HepG2 (cell line): ENCODE measurements around the gene ZKSCAN4. TPM values are rescaled to one million over a fixed set of nuclear protein-coding genes. Genes with fewer than 3 reads are reported as not detected.

ENCODE experiments used
- HDAC6 ChIP-seq: fragments of 200-600 bp; sonication (generic); IDR thresholded peaks from 2 replicates; pipeline ENCODE4 v1.7.0; 2017; ENCODE audit warnings: mild to moderate bottlenecking, antibody characterized with exemption, low read length, low read depth
- KAT2B ChIP-seq: fragments of 150-350 bp; IDR thresholded peaks from 2 replicates; pipeline ENCODE4 v1.6.1; 2014; ENCODE audit warnings: low read depth, low read length, borderline replicate concordance
- RFX3 ChIP-seq: IDR thresholded peaks from 2 replicates; pipeline ENCODE4 v1.6.1; 2016; ENCODE audit warnings: missing biosample characterization, missing genetic modification reagents
- SPEN ChIP-seq: sonication (generic); formaldehyde crosslinking; IDR thresholded peaks from 2 replicates; pipeline ENCODE4 v1.5.1; 2020; ENCODE audit warnings: low read depth, mild to moderate bottlenecking, missing genetic modification reagents
- TEAD2 ChIP-seq: sonication (generic); formaldehyde crosslinking; IDR thresholded peaks from 2 replicates; pipeline ENCODE4 v1.9.0; 2021; ENCODE audit warnings: missing genetic modification reagents
- TMF1 ChIP-seq: sonication (generic); formaldehyde crosslinking; IDR thresholded peaks from 2 replicates; pipeline ENCODE4 v1.8.1; 2022; ENCODE audit warnings: low read depth, missing genetic modification reagents
- ZNF543 ChIP-seq: sonication (generic); formaldehyde crosslinking; IDR thresholded peaks from 2 replicates; pipeline ENCODE4 v1.4.0; 2020; ENCODE audit warnings: mild to moderate bottlenecking, missing genetic modification reagents
- ZNF891 ChIP-seq: sonication (generic); formaldehyde crosslinking; IDR thresholded peaks from 2 replicates; pipeline ENCODE4 v1.5.0; 2020; ENCODE audit warnings: mild to moderate bottlenecking, missing genetic modification reagents
- polyA plus RNA-seq, 8 experiments: library from polyadenylated mRNA; depleted of rRNA in 3 of 8; stranded (reverse) in 7 of 8; unstranded in 1 of 8; fragments of >200 nt; fragmentation: Illumina TruSeq in 4 of 8; extraction: Trizol in 4 of 8; gene quantifications; 2 replicates each; pipeline versions ENCODE4 v1.2.1 to v1.2.3, GENCODE V29; 2011 to 2016; ENCODE audit warnings: low read depth in 4 of 8, missing spikeins in 1 of 8, mixed read lengths in 1 of 8; ENCODE audit not compliant: insufficient read depth in 1 of 8
- total RNA-seq, 5 experiments: library from RNA; depleted of rRNA; stranded (reverse); fragments of >200 nt; fragmentation: Illumina TruSeq; extraction: Trizol; gene quantifications; 2 replicates each; pipeline ENCODE4 v1.2.3, GENCODE V29; 2016; ENCODE audit warnings: low read depth in 1 of 5
- TF ChIP-seq, protein P1 (sequence below): sonication (generic); formaldehyde crosslinking; IDR thresholded peaks from 2 replicates; pipeline ENCODE4 v1.9.0; 2021; ENCODE audit warnings: missing genetic modification reagents, borderline replicate concordance
- TF ChIP-seq, protein P2 (sequence below): sonication (generic); formaldehyde crosslinking; IDR thresholded peaks from 2 replicates; pipeline ENCODE4 v1.4.0; 2020; ENCODE audit warnings: missing genetic modification reagents
- TF ChIP-seq, protein P3 (sequence below): sonication (generic); formaldehyde crosslinking; IDR thresholded peaks from 2 replicates; pipeline ENCODE4 v1.8.0; 2022; ENCODE audit warnings: missing genetic modification reagents, mild to moderate bottlenecking, borderline replicate concordance
- TF ChIP-seq, protein P4 (sequence below): sonication (generic); formaldehyde crosslinking; IDR thresholded peaks from 2 replicates; pipeline ENCODE4 v1.4.0; 2020; ENCODE audit warnings: mild to moderate bottlenecking, missing genetic modification reagents
- TF ChIP-seq, protein P5 (sequence below): sonication (generic); formaldehyde crosslinking; IDR thresholded peaks from 2 replicates; pipeline ENCODE4 v1.5.1; 2020; ENCODE audit warnings: missing genetic modification reagents, mild to moderate bottlenecking, borderline replicate concordance

Gene ZKSCAN4
- total and polyA plus RNA-seq, 2 of the 13 experiments (the other 11 are each of a cell fraction or from before 2014, with no cell fraction given), result 2.9 to 7.8 TPM

DNA sequence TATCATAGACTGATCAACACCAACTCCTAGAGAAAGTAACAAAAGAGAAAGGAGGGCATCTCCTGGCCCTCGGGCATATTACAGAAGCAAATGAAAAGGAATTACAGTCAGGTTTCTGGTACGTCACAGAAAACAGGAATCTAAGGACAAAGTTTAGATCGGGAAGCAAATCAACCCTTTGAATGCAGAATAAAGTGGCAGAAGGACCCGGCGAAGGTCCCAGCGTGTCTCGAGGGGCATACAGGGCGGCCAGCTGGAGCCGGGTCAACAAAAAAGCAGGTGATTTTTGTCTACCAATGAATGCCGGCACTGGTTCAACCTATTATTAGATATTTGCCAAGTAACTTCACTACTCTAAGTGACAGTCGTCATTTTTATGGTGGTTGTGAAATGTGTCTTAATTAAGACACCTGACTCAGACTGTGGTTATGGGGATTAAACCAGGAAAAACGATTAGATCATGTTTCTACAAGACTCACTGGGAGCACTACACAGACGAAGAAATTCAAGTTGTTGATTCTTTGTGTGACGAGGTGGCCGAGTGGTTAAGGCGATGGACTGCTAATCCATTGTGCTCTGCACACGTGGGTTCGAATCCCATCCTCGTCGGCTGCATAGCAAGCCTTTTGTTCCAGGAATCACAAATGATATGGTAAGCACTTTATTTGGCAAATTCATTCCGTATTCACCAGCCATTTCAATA lies 39.4 kb downstream of the ZKSCAN4 start (continued):
- no peak for TF ChIP-seq KAT2B
- no peak for TF ChIP-seq ZNF543
- no peak for TF ChIP-seq TMF1
- peak; percentile 71 for TF ChIP-seq SPEN (CRISPR knock-in tag)
- TF ChIP-seq HDAC6, result no peak
- no peak for TF ChIP-seq TEAD2 (CRISPR knock-in tag)
- TF ChIP-seq, protein P1, sequence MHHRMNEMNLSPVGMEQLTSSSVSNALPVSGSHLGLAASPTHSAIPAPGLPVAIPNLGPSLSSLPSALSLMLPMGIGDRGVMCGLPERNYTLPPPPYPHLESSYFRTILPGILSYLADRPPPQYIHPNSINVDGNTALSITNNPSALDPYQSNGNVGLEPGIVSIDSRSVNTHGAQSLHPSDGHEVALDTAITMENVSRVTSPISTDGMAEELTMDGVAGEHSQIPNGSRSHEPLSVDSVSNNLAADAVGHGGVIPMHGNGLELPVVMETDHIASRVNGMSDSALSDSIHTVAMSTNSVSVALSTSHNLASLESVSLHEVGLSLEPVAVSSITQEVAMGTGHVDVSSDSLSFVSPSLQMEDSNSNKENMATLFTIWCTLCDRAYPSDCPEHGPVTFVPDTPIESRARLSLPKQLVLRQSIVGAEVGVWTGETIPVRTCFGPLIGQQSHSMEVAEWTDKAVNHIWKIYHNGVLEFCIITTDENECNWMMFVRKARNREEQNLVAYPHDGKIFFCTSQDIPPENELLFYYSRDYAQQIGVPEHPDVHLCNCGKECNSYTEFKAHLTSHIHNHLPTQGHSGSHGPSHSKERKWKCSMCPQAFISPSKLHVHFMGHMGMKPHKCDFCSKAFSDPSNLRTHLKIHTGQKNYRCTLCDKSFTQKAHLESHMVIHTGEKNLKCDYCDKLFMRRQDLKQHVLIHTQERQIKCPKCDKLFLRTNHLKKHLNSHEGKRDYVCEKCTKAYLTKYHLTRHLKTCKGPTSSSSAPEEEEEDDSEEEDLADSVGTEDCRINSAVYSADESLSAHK, result no peak
- no peak for TF ChIP-seq ZNF891
- TF ChIP-seq, protein P2, sequence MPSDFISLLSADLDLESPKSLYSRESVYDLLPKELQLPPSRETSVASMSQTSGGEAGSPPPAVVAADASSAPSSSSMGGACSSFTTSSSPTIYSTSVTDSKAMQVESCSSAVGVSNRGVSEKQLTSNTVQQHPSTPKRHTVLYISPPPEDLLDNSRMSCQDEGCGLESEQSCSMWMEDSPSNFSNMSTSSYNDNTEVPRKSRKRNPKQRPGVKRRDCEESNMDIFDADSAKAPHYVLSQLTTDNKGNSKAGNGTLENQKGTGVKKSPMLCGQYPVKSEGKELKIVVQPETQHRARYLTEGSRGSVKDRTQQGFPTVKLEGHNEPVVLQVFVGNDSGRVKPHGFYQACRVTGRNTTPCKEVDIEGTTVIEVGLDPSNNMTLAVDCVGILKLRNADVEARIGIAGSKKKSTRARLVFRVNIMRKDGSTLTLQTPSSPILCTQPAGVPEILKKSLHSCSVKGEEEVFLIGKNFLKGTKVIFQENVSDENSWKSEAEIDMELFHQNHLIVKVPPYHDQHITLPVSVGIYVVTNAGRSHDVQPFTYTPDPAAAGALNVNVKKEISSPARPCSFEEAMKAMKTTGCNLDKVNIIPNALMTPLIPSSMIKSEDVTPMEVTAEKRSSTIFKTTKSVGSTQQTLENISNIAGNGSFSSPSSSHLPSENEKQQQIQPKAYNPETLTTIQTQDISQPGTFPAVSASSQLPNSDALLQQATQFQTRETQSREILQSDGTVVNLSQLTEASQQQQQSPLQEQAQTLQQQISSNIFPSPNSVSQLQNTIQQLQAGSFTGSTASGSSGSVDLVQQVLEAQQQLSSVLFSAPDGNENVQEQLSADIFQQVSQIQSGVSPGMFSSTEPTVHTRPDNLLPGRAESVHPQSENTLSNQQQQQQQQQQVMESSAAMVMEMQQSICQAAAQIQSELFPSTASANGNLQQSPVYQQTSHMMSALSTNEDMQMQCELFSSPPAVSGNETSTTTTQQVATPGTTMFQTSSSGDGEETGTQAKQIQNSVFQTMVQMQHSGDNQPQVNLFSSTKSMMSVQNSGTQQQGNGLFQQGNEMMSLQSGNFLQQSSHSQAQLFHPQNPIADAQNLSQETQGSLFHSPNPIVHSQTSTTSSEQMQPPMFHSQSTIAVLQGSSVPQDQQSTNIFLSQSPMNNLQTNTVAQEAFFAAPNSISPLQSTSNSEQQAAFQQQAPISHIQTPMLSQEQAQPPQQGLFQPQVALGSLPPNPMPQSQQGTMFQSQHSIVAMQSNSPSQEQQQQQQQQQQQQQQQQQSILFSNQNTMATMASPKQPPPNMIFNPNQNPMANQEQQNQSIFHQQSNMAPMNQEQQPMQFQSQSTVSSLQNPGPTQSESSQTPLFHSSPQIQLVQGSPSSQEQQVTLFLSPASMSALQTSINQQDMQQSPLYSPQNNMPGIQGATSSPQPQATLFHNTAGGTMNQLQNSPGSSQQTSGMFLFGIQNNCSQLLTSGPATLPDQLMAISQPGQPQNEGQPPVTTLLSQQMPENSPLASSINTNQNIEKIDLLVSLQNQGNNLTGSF (CRISPR knock-in tag), result no peak
- TF ChIP-seq RFX3 (CRISPR knock-in tag), result no peak
- TF ChIP-seq, protein P3, sequence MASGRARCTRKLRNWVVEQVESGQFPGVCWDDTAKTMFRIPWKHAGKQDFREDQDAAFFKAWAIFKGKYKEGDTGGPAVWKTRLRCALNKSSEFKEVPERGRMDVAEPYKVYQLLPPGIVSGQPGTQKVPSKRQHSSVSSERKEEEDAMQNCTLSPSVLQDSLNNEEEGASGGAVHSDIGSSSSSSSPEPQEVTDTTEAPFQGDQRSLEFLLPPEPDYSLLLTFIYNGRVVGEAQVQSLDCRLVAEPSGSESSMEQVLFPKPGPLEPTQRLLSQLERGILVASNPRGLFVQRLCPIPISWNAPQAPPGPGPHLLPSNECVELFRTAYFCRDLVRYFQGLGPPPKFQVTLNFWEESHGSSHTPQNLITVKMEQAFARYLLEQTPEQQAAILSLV, result no peak
- TF ChIP-seq, protein P4, sequence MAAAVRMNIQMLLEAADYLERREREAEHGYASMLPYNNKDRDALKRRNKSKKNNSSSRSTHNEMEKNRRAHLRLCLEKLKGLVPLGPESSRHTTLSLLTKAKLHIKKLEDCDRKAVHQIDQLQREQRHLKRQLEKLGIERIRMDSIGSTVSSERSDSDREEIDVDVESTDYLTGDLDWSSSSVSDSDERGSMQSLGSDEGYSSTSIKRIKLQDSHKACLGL, result no peak
- TF ChIP-seq, protein P5, sequence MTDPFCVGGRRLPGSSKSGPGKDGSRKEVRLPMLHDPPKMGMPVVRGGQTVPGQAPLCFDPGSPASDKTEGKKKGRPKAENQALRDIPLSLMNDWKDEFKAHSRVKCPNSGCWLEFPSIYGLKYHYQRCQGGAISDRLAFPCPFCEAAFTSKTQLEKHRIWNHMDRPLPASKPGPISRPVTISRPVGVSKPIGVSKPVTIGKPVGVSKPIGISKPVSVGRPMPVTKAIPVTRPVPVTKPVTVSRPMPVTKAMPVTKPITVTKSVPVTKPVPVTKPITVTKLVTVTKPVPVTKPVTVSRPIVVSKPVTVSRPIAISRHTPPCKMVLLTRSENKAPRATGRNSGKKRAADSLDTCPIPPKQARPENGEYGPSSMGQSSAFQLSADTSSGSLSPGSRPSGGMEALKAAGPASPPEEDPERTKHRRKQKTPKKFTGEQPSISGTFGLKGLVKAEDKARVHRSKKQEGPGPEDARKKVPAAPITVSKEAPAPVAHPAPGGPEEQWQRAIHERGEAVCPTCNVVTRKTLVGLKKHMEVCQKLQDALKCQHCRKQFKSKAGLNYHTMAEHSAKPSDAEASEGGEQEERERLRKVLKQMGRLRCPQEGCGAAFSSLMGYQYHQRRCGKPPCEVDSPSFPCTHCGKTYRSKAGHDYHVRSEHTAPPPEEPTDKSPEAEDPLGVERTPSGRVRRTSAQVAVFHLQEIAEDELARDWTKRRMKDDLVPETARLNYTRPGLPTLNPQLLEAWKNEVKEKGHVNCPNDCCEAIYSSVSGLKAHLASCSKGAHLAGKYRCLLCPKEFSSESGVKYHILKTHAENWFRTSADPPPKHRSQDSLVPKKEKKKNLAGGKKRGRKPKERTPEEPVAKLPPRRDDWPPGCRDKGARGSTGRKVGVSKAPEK (CRISPR knock-in tag), result no peak
